Thyroid gland (tissue), 4 donors: ENCODE results near the gene EIF2S2. TPM values are rescaled to one million over a fixed set of nuclear protein-coding genes. Genes with fewer than 3 reads are reported as not detected.

Experiments used
- DNase-seq, 2 donors: peaks; one replicate each; pipeline ENCODE4 v3.0.0-alpha.2; 2019
- H3K27ac ChIP-seq, 3 donors: fragments of 200-600 bp; sonication (generic); 1 replicate in 2 of 3; 2 replicates in 1 of 3; pipeline ENCODE4 v1.5.1; 2016 to 2019; ENCODE audit warnings: mild to moderate bottlenecking in 1 of 3, moderate library complexity in 1 of 3
- H3K27me3 ChIP-seq: fragments of 200-600 bp; sonication (generic); one replicate; pipeline ENCODE4 v1.5.1; 2019
- H3K36me3 ChIP-seq, 2 donors: fragments of 200-600 bp; sonication (generic); one replicate each; pipeline ENCODE4 v1.5.1; 2016 to 2019
- H3K4me1 ChIP-seq, 2 donors: fragments of 200-600 bp; sonication (generic); one replicate each; pipeline ENCODE4 v1.5.1; 2017 to 2019
- H3K4me3 ChIP-seq, 3 donors: fragments of 200-600 bp; sonication (generic); replicated peaks in 1 of 3; 1 replicate in 2 of 3; 2 replicates in 1 of 3; pipeline ENCODE4 v1.5.1; 2016; ENCODE audit warnings: mild to moderate bottlenecking in 1 of 3
- H3K9me3 ChIP-seq: fragments of 200-600 bp; sonication (generic); one replicate; pipeline ENCODE4 v1.5.1; 2017
- CTCF ChIP-seq, 6 experiments: fragments of 200-600 bp in 3 of 6; fragments of 450-650 bp in 3 of 6; sonication (generic) in 3 of 6; IDR thresholded peaks; one replicate each; pipeline ENCODE4 v1.5.1; 2016 to 2019; ENCODE audit warnings: antibody characterized with exemption in 6 of 6, mild to moderate bottlenecking in 2 of 6, inconsistent platforms in 1 of 6, moderate library complexity in 1 of 6
- POLR2A ChIP-seq, 2 donors: fragments of 450-650 bp; IDR thresholded peaks; one replicate each; pipeline ENCODE4 v1.6.1; 2017; ENCODE audit warnings: antibody characterized with exemption in 2 of 2, mild to moderate bottlenecking in 2 of 2, moderate library complexity in 1 of 2
- WGBS, 2 donors: methylation state at CpG; one replicate each; pipeline ENCODE4 v1.1.5; 2017; 5-methylcytosine and 5-hydroxymethylcytosine counted together
- intact Hi-C: fragments of 100-400 bp; cut with DNase I; formaldehyde crosslinking; loops from one replicate; pipeline ENCODE4 v1.15.1; 2023
- total RNA-seq, 4 donors: library from RNA; depleted of rRNA; stranded (reverse); fragments of >200 nt; gene quantifications; one replicate each; pipeline ENCODE4 v1.2.3, GENCODE V29; 2016

Gene EIF2S2
- total RNA-seq, 4 donors from 2014 or later: 34.1 to 50.5 (median 42.6) TPM

- peak; percentile 25 to 34 for DNase-seq
- H3K36me3 ChIP-seq: no peaks in the 10 kb centered on the region
- peak overlapping the region; percentile 4 to 96 (median 77) for H3K27ac ChIP-seq
- H3K4me3 ChIP-seq: peak overlapping the region in 2 of 3 donors; percentile 6 to 99
- H3K9me3 ChIP-seq: no peaks in the 10 kb centered on the region
- no peaks in the 10 kb centered on the region for H3K27me3 ChIP-seq
- peaks cover 12 to 20% of the 10 kb centered on the region in 2 donors for H3K4me1 ChIP-seq
- intact Hi-C loops: loop anchor here (10.0 kb wide), 2 partner anchors 308 to 438 kb away; partner anchors contain the start of gene NECAB3
- 4 to 5% methylated on average over 18 of the region's 18 CpGs for WGBS, 2 donors
- TF ChIP-seq POLR2A (IDR thresholded peaks at IDR 0.05): no peak
- TF ChIP-seq CTCF (IDR thresholded peaks at IDR 0.05): peak in 1 of 6 experiments; percentile 0
Observed at GRCh38 chr20:34112600-34113101, 608 bp upstream of the EIF2S2 start.

DNA sequence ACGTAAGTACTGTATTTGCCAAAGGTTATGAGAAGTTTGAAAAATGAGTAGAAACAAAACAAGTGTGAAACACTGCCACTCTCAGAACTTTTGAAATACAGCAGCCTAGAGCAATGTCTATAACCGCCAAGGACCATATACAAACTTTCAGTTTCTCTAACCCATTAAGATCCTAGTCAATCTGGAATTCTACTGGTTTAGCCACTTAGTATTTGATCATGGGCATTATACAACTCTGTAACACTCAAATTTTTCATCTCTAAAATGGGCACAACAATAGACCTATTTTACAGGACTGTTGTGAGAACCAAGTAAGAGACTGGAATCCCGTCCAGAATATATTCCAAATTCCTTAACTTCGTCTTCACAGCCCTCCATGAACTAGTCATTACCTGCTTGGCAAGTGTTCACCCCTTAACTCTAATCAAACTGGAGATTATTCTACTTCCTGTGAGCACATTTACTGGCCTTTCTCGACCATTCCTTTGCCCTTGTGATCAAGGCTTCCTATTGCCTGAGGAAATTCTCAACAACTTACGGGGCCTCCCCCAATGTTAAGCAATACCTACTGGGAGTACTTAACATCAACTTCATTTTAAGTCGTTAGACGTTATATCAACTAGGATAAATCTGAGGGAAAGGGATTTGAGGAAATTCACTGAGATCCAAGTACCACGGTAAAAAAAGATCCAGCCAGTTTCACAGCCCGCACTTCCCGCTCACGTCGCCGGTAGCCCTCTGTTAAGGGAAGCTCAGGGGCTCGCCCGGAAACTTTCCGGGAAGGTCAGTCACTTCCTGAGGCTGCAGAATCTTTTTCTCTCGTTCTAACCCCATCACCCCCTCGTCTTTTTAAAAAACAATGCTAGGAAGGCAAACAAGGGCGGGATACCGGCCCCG, 1.1 kb downstream of the EIF2S2 start:
- Histone ChIP-seq H3K27me3 (no peaks in the 10 kb centered on the region), H3K27ac (peak overlapping the region; percentile 84 to 96 (median 96)), H3K9me3 (no peaks in the 10 kb centered on the region), H3K4me3 (peak overlapping the region; percentile 64 to 99 (median 69)), H3K4me1 (peaks cover 12 to 21% of the 10 kb centered on the region in 2 donors), H3K36me3 (no peaks in the 10 kb centered on the region)
- intact Hi-C loops: loop anchor here (10.0 kb wide), 2 partner anchors 306 to 436 kb away; partner anchors contain the start of gene NECAB3
- DNase-seq: peak; percentile 10 to 25
- TF ChIP-seq CTCF (IDR thresholded peaks at IDR 0.05) (no peak), POLR2A (IDR thresholded peaks at IDR 0.05) (no peak)
- 4% methylated on average over 21 to 22 of the region's 22 CpGs for whole genome bisulfite sequencing, 2 donors

- no peak for DNase-seq
- Histone ChIP-seq H3K4me1 (peaks cover 12 to 21% of the 10 kb centered on the region in 2 donors), H3K36me3 (peaks cover 2 to 3% of the 10 kb centered on the region in 2 donors), H3K9me3 (no peaks in the 10 kb centered on the region), H3K27ac (peak overlapping the region in 2 of 3 donors; percentile 96), H3K27me3 (no peaks in the 10 kb centered on the region), H3K4me3 (peak overlapping the region in 1 of 3 donors; percentile 99)
- intact Hi-C loops: loop anchor here (10.0 kb wide), 2 partner anchors 305 to 435 kb away; partner anchors contain the start of gene NECAB3
- 75 to 80% methylated on average over 10 of the region's 10 CpGs for WGBS, 2 donors
- TF ChIP-seq CTCF (IDR thresholded peaks at IDR 0.05) (no peak), POLR2A (IDR thresholded peaks at IDR 0.05) (no peak)
Observed at GRCh38 chr20:34110025-34110744, 1.9 kb downstream of the EIF2S2 start.

DNA sequence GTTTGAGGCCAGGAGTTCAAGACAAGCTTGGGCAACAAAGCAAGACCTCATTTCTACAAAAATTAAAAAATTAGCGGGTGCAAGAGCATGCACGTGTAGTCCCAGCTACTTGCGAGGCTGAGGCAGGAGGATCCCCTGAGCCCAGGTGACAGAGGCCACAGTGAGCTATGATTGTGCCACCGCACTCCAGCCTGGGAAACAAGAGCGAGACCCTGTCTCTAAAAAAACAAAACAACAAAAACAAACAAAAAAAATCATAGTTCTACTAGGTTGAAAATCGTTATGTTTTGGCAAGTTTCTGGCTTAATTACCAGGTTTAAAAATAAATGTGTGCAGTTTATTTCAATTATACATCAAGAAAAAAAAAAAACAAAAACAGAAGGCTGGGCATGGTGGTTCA, 2.6 kb downstream of the EIF2S2 start:
- Histone ChIP-seq H3K4me1 (peaks cover 12 to 21% of the 10 kb centered on the region in 2 donors), H3K27me3 (no peaks in the 10 kb centered on the region), H3K27ac (no peak overlapping the region), H3K36me3 (peaks cover 9 to 10% of the 10 kb centered on the region in 2 donors), H3K4me3 (no peak overlapping the region), H3K9me3 (no peaks in the 10 kb centered on the region)
- intact Hi-C loops: no loop called here
- no peak for TF ChIP-seq POLR2A (IDR thresholded peaks at IDR 0.05)
- no peak for TF ChIP-seq CTCF (IDR thresholded peaks at IDR 0.05)
- DNase-seq: no peak
- 90 to 96% methylated on average over 6 of the region's 6 CpGs for WGBS, 2 donors
